Common myeloid progenitor, CD34-positive (primary cell): ENCODE data around the gene GYPC.

Source experiments
- CTCF ChIA-PET: fragments of 350-600 bp; sonication (Branson Sonifier 250); formaldehyde crosslinking; loops from one replicate; lab custom pipeline; 2021; ENCODE audit warnings: antibody characterized with exemption; lab: Charles Lee
- POLR2A ChIA-PET: fragments of 350-600 bp; sonication (Branson Sonifier 250); formaldehyde crosslinking; loops from one replicate; lab custom pipeline; 2021; ENCODE audit warnings: antibody characterized with exemption; lab: Charles Lee
- DNase-seq, 3 donors: peaks; one replicate each; pipeline versions ENCODE4 v3.0.0 to v3.0.0-alpha.2; 2013
- H3K27ac ChIP-seq, 2 experiments: 1 replicate in 1 of 2; 2 replicates in 1 of 2; pipeline ENCODE4 v1.7.0; 2013; ENCODE audit warnings: inconsistent platforms in 2 of 2, low read length in 2 of 2, mild to moderate bottlenecking in 2 of 2, low read depth in 1 of 2, moderate library complexity in 1 of 2; ENCODE audit not compliant: severe bottlenecking in 2 of 2, insufficient read depth in 1 of 2, poor library complexity in 1 of 2
- H3K27me3 ChIP-seq, 5 experiments: replicated peaks in 2 of 5; 1 replicate in 3 of 5; 2 replicates in 2 of 5; pipeline versions ENCODE4 v1.6.1 to v1.7.0; 2013; ENCODE audit warnings: low read length in 4 of 5, mild to moderate bottlenecking in 2 of 5, moderate library complexity in 2 of 5, inconsistent platforms in 1 of 5; ENCODE audit not compliant: insufficient read depth in 5 of 5, control insufficient read depth in 4 of 5
- H3K36me3 ChIP-seq, 4 experiments: 1 replicate in 2 of 4; 2 replicates in 2 of 4; pipeline versions ENCODE4 v1.6.1 to v1.7.0; 2013; ENCODE audit warnings: low read length in 3 of 4, control low read depth in 1 of 4, mild to moderate bottlenecking in 1 of 4; ENCODE audit not compliant: control insufficient read depth in 4 of 4, insufficient read depth in 4 of 4
- H3K4me1 ChIP-seq, 4 experiments: 1 replicate in 3 of 4; 2 replicates in 1 of 4; pipeline versions ENCODE4 v1.6.1 to v1.7.1; 2013; ENCODE audit warnings: low read length in 3 of 4, mild to moderate bottlenecking in 3 of 4, control low read depth in 1 of 4, inconsistent platforms in 1 of 4, moderate library complexity in 1 of 4; ENCODE audit not compliant: control insufficient read depth in 4 of 4, insufficient read depth in 4 of 4; ENCODE audit errors: control extremely low read depth in 1 of 4
- H3K4me3 ChIP-seq, 7 experiments: 1 replicate in 4 of 7; 2 replicates in 3 of 7; pipeline versions ENCODE4 v1.5.1 to v1.7.0; 2013; ENCODE audit warnings: mild to moderate bottlenecking in 7 of 7, low read length in 6 of 7, moderate library complexity in 6 of 7, inconsistent platforms in 2 of 7, low read depth in 2 of 7, control low read depth in 1 of 7; ENCODE audit not compliant: insufficient read depth in 4 of 7, control insufficient read depth in 1 of 7; ENCODE audit errors: extremely low read depth in 1 of 7
- H3K9me3 ChIP-seq, 5 experiments: 1 replicate in 4 of 5; 2 replicates in 1 of 5; pipeline versions ENCODE4 v1.6.1 to v1.7.1; 2013; ENCODE audit warnings: low read length in 4 of 5, mild to moderate bottlenecking in 2 of 5, inconsistent platforms in 1 of 5, low read depth in 1 of 5, moderate library complexity in 1 of 5; ENCODE audit not compliant: control insufficient read depth in 4 of 5, insufficient read depth in 2 of 5; ENCODE audit errors: control extremely low read depth in 1 of 5
- WGBS: methylation state at CpG from one replicate; pipeline ENCODE4 v1.1.5; 2013; ENCODE audit not compliant: insufficient coverage; 5-methylcytosine and 5-hydroxymethylcytosine counted together

The GYPC gene

GRCh38 chr2:126700677-126701076 is 44.7 kb downstream of the GYPC start:
- peaks cover 0 to 3% (median 1%) of the 10 kb centered on the region in 5 experiments for H3K9me3 ChIP-seq
- no peak overlapping the region for H3K4me3 ChIP-seq
- POLR2A ChIA-PET, result no interaction called here
- CTCF ChIA-PET, result interaction anchor here (1.6 kb wide), 1 partner anchor 13 kb away, joined by 4 read pairs; no protein-coding TSS in a partner anchor
- no peak overlapping the region for H3K27ac ChIP-seq
- no peak for DNase-seq
- WGBS, result 90% methylated on average over 2 of the region's 2 CpGs
- H3K4me1 ChIP-seq, result no peaks in the 10 kb centered on the region
- H3K36me3 ChIP-seq, result peaks cover 10 to 40% (median 24%) of the 10 kb centered on the region in 4 experiments
- H3K27me3 ChIP-seq, result no peaks in the 10 kb centered on the region

- DNase-seq, result no peak
- H3K27ac ChIP-seq, result no peak overlapping the region
- WGBS, result 97% methylated on average over 7 of the region's 7 CpGs
- ChIA-PET CTCF (no interaction called here), POLR2A (no interaction called here)
- no peaks in the 10 kb centered on the region for H3K27me3 ChIP-seq
- H3K36me3 ChIP-seq, result peaks cover 0 to 14% (median 3%) of the 10 kb centered on the region in 4 experiments
- H3K4me1 ChIP-seq, result no peaks in the 10 kb centered on the region
- H3K4me3 ChIP-seq, result no peak overlapping the region
- peaks cover 0 to 3% (median 3%) of the 10 kb centered on the region in 5 experiments for H3K9me3 ChIP-seq
Measured at GRCh38 chr2:126703311-126703710, 47.4 kb downstream of the GYPC start.

GRCh38 chr2:126704434-126705160 is 48.6 kb downstream of the GYPC start:
- H3K36me3 ChIP-seq, result peaks cover 0 to 5% (median 0%) of the 10 kb centered on the region in 4 experiments
- H3K27me3 ChIP-seq, result no peaks in the 10 kb centered on the region
- POLR2A ChIA-PET, result no interaction called here
- H3K27ac ChIP-seq, result no peak overlapping the region
- peaks cover 0 to 3% (median 3%) of the 10 kb centered on the region in 5 experiments for H3K9me3 ChIP-seq
- no peak for DNase-seq
- CTCF ChIA-PET, result interaction anchor here (1.2 kb wide), 1 partner anchor 17 kb away, joined by 4 read pairs; no protein-coding TSS in a partner anchor
- WGBS, result no CpG with 5 or more reads among the region's 2 CpGs
- H3K4me3 ChIP-seq, result no peak overlapping the region
- H3K4me1 ChIP-seq, result no peaks in the 10 kb centered on the region

GRCh38 chr2:126707191-126707590 is 51.2 kb downstream of the GYPC start:
- H3K27ac ChIP-seq, result no peak overlapping the region
- ChIA-PET POLR2A (no interaction called here), CTCF (interaction anchor here (1.2 kb wide), 1 partner anchor 265 kb away, joined by 3 read pairs; no protein-coding TSS in a partner anchor)
- H3K4me3 ChIP-seq, result no peak overlapping the region
- H3K36me3 ChIP-seq, result no peaks in the 10 kb centered on the region
- no peaks in the 10 kb centered on the region for H3K27me3 ChIP-seq
- no CpG with 5 or more reads among the region's 1 CpG for WGBS
- DNase-seq, result no peak
- peaks cover 0 to 1% (median 0%) of the 10 kb centered on the region in 5 experiments for H3K9me3 ChIP-seq
- no peaks in the 10 kb centered on the region for H3K4me1 ChIP-seq

- H3K4me1 ChIP-seq, result no peaks in the 10 kb centered on the region
- no peaks in the 10 kb centered on the region for H3K36me3 ChIP-seq
- WGBS, result 91% methylated on average over 4 of the region's 4 CpGs
- ChIA-PET CTCF (interaction anchor here (1.2 kb wide), 1 partner anchor 264 kb away, joined by 3 read pairs; no protein-coding TSS in a partner anchor), POLR2A (no interaction called here)
- DNase-seq, result no peak
- no peaks in the 10 kb centered on the region for H3K27me3 ChIP-seq
- H3K27ac ChIP-seq, result no peak overlapping the region
- peaks cover 0 to 1% (median 0%) of the 10 kb centered on the region in 5 experiments for H3K9me3 ChIP-seq
- H3K4me3 ChIP-seq, result no peak overlapping the region
Measured at GRCh38 chr2:126707941-126708340, 52.0 kb downstream of the GYPC start.

- ChIA-PET CTCF (interaction anchor here (1.9 kb wide), 1 partner anchor 17 kb away, joined by 4 read pairs; no protein-coding TSS in a partner anchor), POLR2A (no interaction called here)
- peaks cover under 1 to 11% (median 3%) of the 10 kb centered on the region in 4 experiments for H3K4me1 ChIP-seq
- no peak overlapping the region for H3K4me3 ChIP-seq
- H3K36me3 ChIP-seq, result no peaks in the 10 kb centered on the region
- H3K27ac ChIP-seq, result no peak overlapping the region
- H3K27me3 ChIP-seq, result no peaks in the 10 kb centered on the region
- H3K9me3 ChIP-seq, result no peaks in the 10 kb centered on the region
- WGBS, result 89% methylated on average over 5 of the region's 6 CpGs
- no peak for DNase-seq
Measured at GRCh38 chr2:126714191-126714965, 58.4 kb downstream of the GYPC start.
